ENCODE results near the gene KPNA6.
A peak's percentile ranks its signal among the peaks of the same experiment; 100 is the strongest.
"Not testable (repeated sequence)": the region's sequence is repeated elsewhere in the genome, so short reads cannot be mapped to it uniquely, and the experiment has no call there.

The KPNA6 gene

DNA sequence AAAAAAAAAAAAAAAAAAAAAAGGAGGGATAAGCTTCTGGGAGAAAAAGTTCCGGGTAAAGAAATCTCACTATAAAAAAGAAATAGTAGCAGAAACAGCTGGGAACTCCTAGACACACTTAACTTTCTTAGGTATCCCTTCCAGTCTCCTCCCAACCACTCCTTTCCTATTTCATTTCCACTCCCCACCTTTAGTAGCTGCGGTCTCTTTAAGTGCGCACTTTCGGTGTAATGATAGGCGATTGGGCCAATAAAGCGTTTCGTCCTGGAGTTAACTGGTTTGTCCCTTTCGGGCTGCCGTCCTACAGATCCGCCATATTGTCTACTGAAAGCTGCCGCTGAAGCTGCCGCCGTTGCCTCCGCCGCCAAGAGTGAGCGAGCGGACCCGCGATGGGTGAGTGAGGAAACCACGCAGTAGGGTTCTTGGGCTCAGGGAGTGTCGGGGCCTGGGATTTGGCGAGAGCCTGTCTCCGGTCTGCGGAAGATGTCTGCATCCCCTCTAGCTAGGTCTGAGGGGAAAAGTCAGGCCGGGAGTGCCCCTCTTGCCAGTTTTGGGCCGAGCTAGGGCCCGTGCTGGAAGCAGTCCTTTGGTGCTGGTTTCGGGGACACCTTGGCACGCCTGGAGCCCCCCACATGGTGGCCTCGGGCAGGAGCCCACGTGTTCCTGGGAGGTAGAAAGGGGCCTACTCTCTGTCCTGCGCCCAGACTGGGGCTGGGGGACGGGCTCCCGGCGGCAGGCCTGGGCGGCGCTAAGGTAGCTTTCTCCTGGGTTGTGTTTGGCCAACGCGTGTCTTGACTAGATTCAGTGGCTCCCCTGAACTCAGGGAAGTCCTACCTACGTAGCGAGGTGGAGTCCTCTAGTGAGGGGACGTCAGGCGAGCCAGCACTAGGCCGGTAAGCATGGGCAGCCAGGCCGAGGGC, at the start of gene KPNA6:
Gene KPNA6 (plus strand): TSS at position 315 of the 920 bp plus-strand sequence. CDS start 75 bp downstream, at position 390.
- no peaks in the 10 kb centered on the region for H3K36me3 ChIP-seq (ENCODE audit: control insufficient read depth, insufficient read depth, low read length)
- H3K9ac ChIP-seq (ENCODE audit: low read length), result peak within 1 kb of the TSS; percentile 94
- no peaks in the 10 kb centered on the region for H3K27me3 ChIP-seq (ENCODE audit: control insufficient read depth, insufficient read depth, low read length)
- peak within 1 kb of the TSS; percentile 99 for H3K4me3 ChIP-seq (ENCODE audit: low read length)
- H3K27ac ChIP-seq (ENCODE audit: low read depth, low read length), result peak within 1 kb of the TSS; percentile 86
- peaks cover 5% of the 10 kb centered on the region for H3K4me1 ChIP-seq (ENCODE audit: control insufficient read depth, insufficient read depth, low read length)

DNA sequence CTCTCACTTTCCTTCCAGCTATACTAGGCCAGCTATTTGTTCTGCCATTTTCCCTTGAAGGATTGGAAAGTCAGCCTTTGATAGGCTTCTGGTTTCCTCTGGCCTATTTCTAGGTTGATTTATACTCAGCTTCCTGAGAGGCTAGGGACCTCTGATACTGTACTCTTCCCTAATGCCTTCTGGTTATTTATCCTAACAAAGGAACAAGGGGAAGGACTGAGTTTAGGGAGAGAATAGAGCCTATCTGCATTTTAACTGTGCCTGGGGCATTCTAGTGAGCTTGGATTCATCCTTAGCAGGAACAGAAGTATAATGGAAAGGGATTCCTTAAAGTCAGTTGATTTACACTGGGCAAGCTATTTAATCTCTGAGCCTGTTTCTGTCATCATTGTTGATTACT, 46.9 kb upstream of the KPNA6 start:
- Histone ChIP-seq H3K4me3 (ENCODE audit: low read length) (no peak overlapping the region), H3K27ac (ENCODE audit: low read depth, low read length) (no peak overlapping the region), H3K27me3 (ENCODE audit: control insufficient read depth, insufficient read depth, low read length) (no peaks in the 10 kb centered on the region), H3K4me1 (ENCODE audit: control insufficient read depth, insufficient read depth, low read length) (peaks cover 8% of the 10 kb centered on the region), H3K36me3 (ENCODE audit: control insufficient read depth, insufficient read depth, low read length) (peaks cover 21% of the 10 kb centered on the region), H3K9ac (ENCODE audit: low read length) (no peak overlapping the region)

DNA sequence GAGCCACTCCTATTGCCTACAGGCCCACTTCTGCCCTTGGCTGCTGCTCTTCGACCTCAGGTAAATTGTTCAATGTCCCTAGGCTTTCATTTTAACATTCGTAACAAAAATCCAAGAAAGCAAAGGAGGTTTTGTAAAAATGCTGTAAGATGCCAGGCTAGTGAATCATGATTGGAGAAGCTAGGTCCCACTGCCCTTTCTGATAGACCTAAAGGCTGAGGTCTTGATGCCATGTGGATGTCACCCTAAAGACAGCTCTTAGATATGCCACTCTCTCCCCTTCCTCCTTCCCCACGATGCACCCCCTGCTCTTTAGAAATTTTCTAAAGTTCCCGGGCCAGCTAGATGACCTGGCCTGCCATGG, 45.0 kb upstream of the KPNA6 start:
- no peak overlapping the region for H3K4me3 ChIP-seq (ENCODE audit: low read length)
- peaks cover 17% of the 10 kb centered on the region for H3K36me3 ChIP-seq (ENCODE audit: control insufficient read depth, insufficient read depth, low read length)
- H3K27ac ChIP-seq (ENCODE audit: low read depth, low read length), result peak overlapping the region; percentile 56
- peaks cover 8% of the 10 kb centered on the region for H3K4me1 ChIP-seq (ENCODE audit: control insufficient read depth, insufficient read depth, low read length)
- H3K27me3 ChIP-seq (ENCODE audit: control insufficient read depth, insufficient read depth, low read length), result no peaks in the 10 kb centered on the region
- H3K9ac ChIP-seq (ENCODE audit: low read length), result no peak overlapping the region

DNA sequence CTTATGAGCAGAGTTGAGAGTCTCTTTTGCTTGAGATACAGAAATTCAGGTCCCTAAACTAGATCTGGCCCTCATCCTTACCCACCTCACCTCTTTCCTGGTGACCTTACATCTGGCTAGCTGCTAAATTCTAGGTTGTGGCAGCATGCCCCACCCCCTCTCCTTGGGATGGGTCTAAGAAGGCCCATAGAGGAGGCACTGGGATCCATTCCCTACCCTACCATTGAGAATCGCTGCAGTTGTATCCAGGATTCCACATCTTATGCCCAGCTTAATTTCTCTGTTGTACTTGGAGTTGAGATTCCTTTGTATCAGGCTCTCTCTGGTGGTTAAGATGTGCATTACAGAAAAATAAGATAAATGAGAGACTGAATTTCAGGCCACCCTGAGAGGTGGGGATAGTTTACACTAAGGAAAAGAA, 44.6 kb upstream of the KPNA6 start:
- Histone ChIP-seq H3K4me1 (ENCODE audit: control insufficient read depth, insufficient read depth, low read length) (peaks cover 8% of the 10 kb centered on the region), H3K9ac (ENCODE audit: low read length) (no peak overlapping the region), H3K4me3 (ENCODE audit: low read length) (no peak overlapping the region), H3K27ac (ENCODE audit: low read depth, low read length) (no peak overlapping the region), H3K27me3 (ENCODE audit: control insufficient read depth, insufficient read depth, low read length) (no peaks in the 10 kb centered on the region), H3K36me3 (ENCODE audit: control insufficient read depth, insufficient read depth, low read length) (peaks cover 15% of the 10 kb centered on the region)

DNA sequence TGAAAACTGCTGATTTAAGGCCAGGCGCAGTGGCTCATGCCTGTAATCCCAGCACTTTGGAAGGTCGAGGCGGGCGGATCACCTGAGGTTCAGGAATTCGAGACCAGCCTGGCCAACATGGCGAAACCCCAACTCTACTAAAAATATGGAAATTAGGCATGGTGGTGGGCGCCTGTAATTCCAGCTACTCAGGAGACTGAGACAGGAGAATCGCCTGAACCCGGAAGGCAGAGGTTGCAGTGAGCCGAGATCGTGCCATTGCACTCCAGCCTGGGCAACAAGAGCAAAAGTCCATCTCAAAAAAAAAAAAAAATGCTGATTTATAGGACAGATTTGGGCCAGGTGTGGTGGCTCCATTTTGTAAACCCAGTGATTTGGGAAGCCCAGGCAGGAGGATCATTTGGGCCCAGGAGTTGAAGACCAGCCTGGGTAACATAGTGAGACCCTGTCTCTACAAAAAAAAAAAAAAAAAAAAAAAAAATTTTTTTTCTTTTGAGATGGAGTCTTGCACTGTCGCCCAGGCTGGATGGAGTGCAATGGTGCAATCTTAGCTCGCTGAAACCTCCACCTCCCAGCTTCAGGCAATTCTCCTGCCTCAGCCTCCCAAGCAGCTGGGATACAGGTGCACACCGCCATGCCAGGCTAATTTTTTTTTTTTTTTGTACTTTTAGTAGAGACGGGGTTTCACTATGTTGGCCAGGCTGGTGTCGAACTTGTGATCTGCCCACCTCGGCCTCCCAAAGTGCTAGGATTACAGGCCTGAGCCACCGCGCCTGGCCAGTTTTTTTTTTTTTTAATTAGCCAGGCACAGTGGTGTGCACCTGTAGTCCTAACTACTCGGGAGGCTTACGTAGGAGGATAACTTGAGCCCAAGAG, 42.0 kb upstream of the KPNA6 start:
- not testable (repeated sequence) for H3K27ac ChIP-seq (ENCODE audit: low read depth, low read length); H3K36me3 ChIP-seq (ENCODE audit: control insufficient read depth, insufficient read depth, low read length); H3K4me1 ChIP-seq (ENCODE audit: control insufficient read depth, insufficient read depth, low read length); H3K4me3 ChIP-seq (ENCODE audit: low read length); H3K27me3 ChIP-seq (ENCODE audit: control insufficient read depth, insufficient read depth, low read length); H3K9ac ChIP-seq (ENCODE audit: low read length)

DNA sequence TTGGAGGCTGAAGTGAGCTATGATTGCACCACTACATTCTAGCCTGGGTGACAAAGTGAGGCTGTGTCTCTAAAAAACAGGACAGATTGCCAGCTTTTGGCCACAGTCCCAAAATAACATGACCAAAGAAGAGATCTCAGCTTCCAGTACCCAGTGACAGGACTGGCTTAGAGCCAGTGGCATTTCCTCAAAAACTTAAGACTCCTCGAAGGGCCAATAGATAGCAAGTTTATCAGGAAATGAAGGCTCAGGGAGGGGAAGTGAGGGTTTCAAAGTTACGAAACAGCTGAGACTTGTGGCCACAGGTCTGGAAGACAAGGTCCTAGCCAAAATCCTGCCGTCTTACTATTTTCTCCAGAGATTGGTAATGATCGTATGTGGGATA, 41.4 kb upstream of the KPNA6 start:
- Histone ChIP-seq H3K4me3 (ENCODE audit: low read length) (no peak overlapping the region), H3K36me3 (ENCODE audit: control insufficient read depth, insufficient read depth, low read length) (no peaks in the 10 kb centered on the region), H3K27me3 (ENCODE audit: control insufficient read depth, insufficient read depth, low read length) (no peaks in the 10 kb centered on the region), H3K4me1 (ENCODE audit: control insufficient read depth, insufficient read depth, low read length) (peaks cover 8% of the 10 kb centered on the region), H3K27ac (ENCODE audit: low read depth, low read length) (no peak overlapping the region), H3K9ac (ENCODE audit: low read length) (no peak overlapping the region)

DNA sequence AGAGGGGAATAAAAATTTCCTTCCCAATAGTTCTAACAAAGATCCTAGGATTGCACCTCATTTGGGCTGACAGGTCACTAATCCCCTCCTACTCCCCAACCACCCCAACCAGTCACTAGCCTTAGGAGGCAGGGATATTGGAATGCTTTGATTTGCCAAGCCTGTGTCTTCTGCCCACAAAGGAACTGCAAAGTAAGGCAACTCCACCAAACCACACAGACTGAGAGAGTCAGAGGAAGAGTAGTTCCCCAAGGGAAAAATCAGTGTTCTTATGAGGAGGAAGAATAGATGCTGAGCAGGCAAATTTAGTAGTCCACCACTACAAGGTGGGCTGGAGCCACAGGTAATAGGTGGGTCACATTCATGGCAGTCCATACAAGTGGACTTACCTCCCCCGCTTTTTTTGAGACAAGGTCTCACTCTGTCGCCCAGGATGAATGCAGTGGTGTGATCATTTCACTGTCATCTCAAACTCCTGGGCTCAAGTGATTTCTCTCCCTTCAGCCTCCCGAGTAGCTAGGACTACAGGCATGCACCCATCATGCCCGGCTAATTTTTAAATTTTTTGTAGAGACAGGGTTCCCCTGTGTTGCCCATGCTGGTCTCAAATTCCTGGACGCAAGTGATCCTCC, 38.8 kb upstream of the KPNA6 start:
- H3K27ac ChIP-seq (ENCODE audit: low read depth, low read length), result no peak overlapping the region
- no peaks in the 10 kb centered on the region for H3K27me3 ChIP-seq (ENCODE audit: control insufficient read depth, insufficient read depth, low read length)
- H3K4me1 ChIP-seq (ENCODE audit: control insufficient read depth, insufficient read depth, low read length), result peaks cover 5% of the 10 kb centered on the region
- H3K36me3 ChIP-seq (ENCODE audit: control insufficient read depth, insufficient read depth, low read length), result no peaks in the 10 kb centered on the region
- H3K9ac ChIP-seq (ENCODE audit: low read length), result no peak overlapping the region
- no peak overlapping the region for H3K4me3 ChIP-seq (ENCODE audit: low read length)

DNA sequence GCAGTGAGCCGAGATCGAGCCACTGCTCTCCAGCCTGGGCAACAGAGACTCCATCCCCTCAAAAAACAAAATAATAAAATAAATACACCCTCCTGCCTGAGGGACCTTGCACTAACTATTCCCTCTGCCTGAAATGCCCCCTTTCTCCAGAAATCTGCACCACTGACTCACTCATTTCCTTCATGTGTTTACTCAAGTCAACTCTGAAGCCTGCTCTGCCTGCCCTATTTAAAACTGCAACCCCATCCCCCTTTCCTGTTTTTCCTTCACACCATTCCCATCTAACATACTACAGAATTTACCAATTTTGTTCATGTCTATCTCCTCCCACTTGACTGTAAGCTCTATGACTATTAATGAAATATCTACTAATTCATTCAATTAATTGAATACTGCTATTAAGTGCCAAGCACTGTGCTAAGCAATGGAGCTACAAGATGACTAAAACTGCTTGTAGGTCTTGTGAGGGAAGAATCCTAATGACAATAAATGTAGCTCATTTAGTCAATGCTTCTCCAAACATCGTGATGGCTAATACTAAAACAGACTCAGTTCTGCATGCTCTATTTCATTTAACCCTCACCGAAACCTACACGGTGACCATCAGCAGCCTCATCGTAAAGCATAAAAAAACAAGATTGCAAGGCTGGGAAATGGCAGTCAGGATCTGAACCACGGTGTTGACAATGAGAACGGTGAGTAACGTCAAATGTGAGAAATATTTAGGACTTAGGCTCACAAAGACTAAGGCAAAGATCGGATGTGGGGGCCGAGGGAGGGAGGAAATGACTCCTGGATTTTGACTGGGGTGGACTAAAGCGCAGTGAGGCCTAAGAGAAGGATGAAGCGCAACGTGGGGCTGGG, 35.9 kb upstream of the KPNA6 start:
- Histone ChIP-seq H3K36me3 (ENCODE audit: control insufficient read depth, insufficient read depth, low read length) (peaks cover 7% of the 10 kb centered on the region), H3K27me3 (ENCODE audit: control insufficient read depth, insufficient read depth, low read length) (no peaks in the 10 kb centered on the region), H3K4me1 (ENCODE audit: control insufficient read depth, insufficient read depth, low read length) (peaks cover 5% of the 10 kb centered on the region), H3K27ac (ENCODE audit: low read depth, low read length) (peak overlapping the region; percentile 94), H3K9ac (ENCODE audit: low read length) (peak overlapping the region; percentile 58), H3K4me3 (ENCODE audit: low read length) (peak overlapping the region; percentile 91)

DNA sequence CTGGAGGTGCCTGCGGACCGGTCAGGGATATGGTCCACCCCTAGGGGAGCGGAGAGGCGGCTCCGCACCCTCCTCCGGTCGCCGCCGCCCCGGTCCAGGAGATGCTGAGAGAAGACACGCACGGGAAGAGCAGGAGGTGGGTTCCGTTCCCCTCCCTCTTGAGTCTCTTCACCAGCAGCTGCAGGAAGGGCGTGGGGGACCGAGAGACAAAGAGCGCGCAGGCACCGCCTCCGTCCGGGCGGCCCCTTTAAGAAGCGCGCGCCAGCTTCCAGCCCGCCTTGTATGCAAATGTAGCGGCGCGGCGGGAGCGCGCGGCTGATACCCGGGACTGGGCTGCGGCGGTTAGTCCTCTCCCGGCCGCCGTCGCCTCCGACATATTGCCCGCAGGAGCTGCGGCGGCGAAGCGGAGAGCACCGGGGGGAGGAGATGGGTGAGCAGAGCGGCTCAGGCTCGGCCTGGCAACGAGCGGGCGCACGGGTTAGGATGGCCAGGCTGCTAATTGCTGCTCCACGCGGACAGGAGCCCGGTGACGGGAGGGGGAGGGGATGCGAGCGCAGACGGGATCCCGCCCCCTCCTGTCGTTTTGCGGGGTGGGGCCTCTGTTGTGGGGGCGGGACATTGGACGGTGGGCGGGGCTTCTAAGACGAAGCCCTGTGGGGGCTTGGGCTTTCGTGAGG, 35.1 kb upstream of the KPNA6 start, which contains the start of gene TMEM39B:
Gene TMEM39B (plus strand): TSS at position 318 of the 677 bp plus-strand sequence. CDS start 109 bp downstream, at position 427.
- no peaks in the 10 kb centered on the region for H3K27me3 ChIP-seq (ENCODE audit: control insufficient read depth, insufficient read depth, low read length)
- H3K27ac ChIP-seq (ENCODE audit: low read depth, low read length), result peak within 1 kb of the TSS; percentile 94
- H3K4me1 ChIP-seq (ENCODE audit: control insufficient read depth, insufficient read depth, low read length), result peaks cover 5% of the 10 kb centered on the region
- H3K4me3 ChIP-seq (ENCODE audit: low read length), result peak within 1 kb of the TSS; percentile 91
- peak within 1 kb of the TSS; percentile 64 for H3K9ac ChIP-seq (ENCODE audit: low read length)
- peaks cover 11% of the 10 kb centered on the region for H3K36me3 ChIP-seq (ENCODE audit: control insufficient read depth, insufficient read depth, low read length)

DNA sequence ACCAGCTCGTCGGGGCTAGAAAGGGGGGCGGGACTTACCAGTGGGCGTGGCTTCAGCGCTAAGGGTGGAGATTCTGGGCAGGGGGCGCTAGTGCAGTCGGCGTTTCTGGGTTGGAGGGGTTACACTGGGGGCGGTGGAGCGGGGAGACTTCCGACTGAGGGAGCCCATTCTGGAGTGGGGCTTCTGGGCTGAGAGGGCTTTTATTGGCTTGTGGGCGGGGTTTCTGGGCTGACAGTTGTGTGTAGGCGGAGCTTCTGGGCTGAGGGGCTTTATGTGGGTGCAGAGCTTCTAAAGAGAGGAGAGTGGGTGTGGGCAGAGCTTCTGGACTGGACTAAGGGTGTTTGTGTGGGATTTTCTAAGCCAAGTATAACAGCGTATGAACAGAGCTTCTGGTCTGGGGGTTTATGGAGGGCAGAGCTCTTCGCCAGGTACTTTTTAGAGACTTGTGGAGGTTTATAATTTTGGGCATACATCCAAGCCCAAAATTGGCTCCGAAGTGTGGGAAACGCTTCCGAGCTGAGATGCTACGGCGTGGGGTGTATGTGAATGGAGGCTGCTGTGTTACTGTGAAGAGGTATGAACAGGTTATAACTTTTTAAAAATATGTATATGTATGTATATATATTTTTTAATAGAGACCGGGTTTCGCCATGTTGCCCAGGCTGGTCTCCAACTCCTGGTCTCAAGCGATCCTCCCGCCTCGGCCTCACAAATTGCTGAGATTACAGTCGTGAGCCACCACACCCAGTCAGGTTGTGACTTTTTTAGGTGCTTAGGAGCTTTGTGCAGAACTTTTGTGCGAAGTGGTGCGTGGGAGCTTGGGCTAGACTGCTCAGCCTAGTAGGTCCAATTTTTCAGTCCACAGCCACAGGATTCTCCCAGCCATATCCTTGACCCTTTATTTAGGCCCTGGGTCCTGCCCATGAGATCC, 34.3 kb upstream of the KPNA6 start:
- H3K36me3 ChIP-seq (ENCODE audit: control insufficient read depth, insufficient read depth, low read length), result peaks cover 15% of the 10 kb centered on the region
- peak overlapping the region; percentile 94 for H3K27ac ChIP-seq (ENCODE audit: low read depth, low read length)
- H3K4me3 ChIP-seq (ENCODE audit: low read length), result peak overlapping the region; percentile 91
- H3K27me3 ChIP-seq (ENCODE audit: control insufficient read depth, insufficient read depth, low read length), result no peaks in the 10 kb centered on the region
- peaks cover 5% of the 10 kb centered on the region for H3K4me1 ChIP-seq (ENCODE audit: control insufficient read depth, insufficient read depth, low read length)
- peak overlapping the region; percentile 64 for H3K9ac ChIP-seq (ENCODE audit: low read length)
